ENCODE measurements around the gene EXOC3L1. TPM values are rescaled to one million over a fixed set of nuclear protein-coding genes. Genes with fewer than 3 reads are reported as not detected.

Gene EXOC3L1
- total and polyA plus RNA-seq, 2 of the 13 experiments (the other 11 are each of a cell fraction or from before 2014, with no cell fraction given): 0.12 TPM; not detected in 1

DNA sequence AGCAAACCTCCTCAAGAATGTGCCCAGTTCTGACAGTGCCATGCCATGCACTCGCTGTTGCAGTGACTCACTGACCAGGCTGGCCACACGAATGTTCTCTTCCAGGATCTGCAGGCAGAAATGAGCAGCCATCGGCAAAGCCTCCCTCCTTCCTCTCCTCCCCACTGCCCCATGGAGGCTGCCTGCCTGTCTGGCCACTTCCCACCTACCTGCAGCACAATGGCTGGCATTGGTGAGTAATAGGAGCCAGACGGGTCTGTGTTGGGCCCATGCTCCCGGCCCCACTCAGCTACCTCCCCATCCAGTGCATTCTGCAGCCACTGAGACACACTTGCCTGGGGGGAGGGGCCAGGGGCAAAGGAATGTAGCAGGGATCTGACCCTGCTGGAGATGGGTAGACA is 3.4 kb downstream of the EXOC3L1 start:
- FAIRE-seq (no peak), DNase-seq (ENCODE audit: low spot score) (no peak), ATAC-seq (no peak)
- Histone ChIP-seq H3K27ac (ENCODE audit: extremely low read length, insufficient read depth, low read length) (no peak overlapping the region), H3K4me3 (replicated peaks in 1 of 3; ENCODE audit: insufficient read depth in 1 of 3, low read depth in 2 of 3, low read length in 3 of 3) (no peak overlapping the region), H3K27me3 (ENCODE audit: control insufficient read depth in 1 of 2, insufficient read depth in 2 of 2, low read length in 2 of 2) (peaks cover 7 to 10% of the 10 kb centered on the region in 2 experiments; a peak in 2 of 5 replicates), H3K4me2 (ENCODE audit: low read depth, low read length) (no peak overlapping the region), H3K4me1 (ENCODE audit: insufficient read depth, low read length) (peaks cover 61% of the 10 kb centered on the region), H3K36me3 (replicated peaks in 1 of 2; ENCODE audit: control insufficient read depth in 1 of 2, insufficient read depth in 2 of 2, low read length in 2 of 2) (no peaks in the 10 kb centered on the region), H3K79me2 (ENCODE audit: insufficient read depth, low read length) (no peaks in the 10 kb centered on the region), H3K9ac (ENCODE audit: insufficient read depth, low read depth, low read length) (no peak overlapping the region), H2AFZ (ENCODE audit: low read length) (no peak overlapping the region), H3K9me3 (ENCODE audit: low read length) (no peaks in the 10 kb centered on the region), H4K20me1 (ENCODE audit: insufficient read depth, low read length) (no peaks in the 10 kb centered on the region)
- in situ Hi-C loops (cut with HindIII; ENCODE audit: extremely low pct_ligation_motif_present, low pct_unique_long_range_greater_than_20kb): loop anchor here (5.0 kb wide), 1 partner anchor 209 kb away; no protein-coding TSS in a partner anchor
- intact Hi-C loops (cut with micrococcal nuclease; ENCODE audit: unreplicated experiment): loop anchor here (5.0 kb wide), 1 partner anchor 41 kb away; the partner anchor contains the start of gene TMEM208
- CTCF ChIA-PET (ENCODE audit: low intra/inter-chr PET ratio, low total read pairs): interaction anchor here (1.6 to 2.5 kb wide), 3 partner anchors 12 to 239 kb away, joined by 5 to 12 read pairs (median 6); no protein-coding TSS in a partner anchor
- no TSS peak for BruUV-seq (replicated peaks)
- 3% methylated on average over 4 of the region's 5 CpGs for WGBS (ENCODE audit: low lambda C conversion rate)
- POLR2A ChIA-PET: interaction anchor here (1.0 kb wide), 1 partner anchor 16 kb away, joined by 3 read pairs; the partner anchor contains the start of gene NOL3
- no peak for TF ChIP-seq SMC3 (IDR thresholded peaks at IDR 0.05; ENCODE audit: low read length)
- TF ChIP-seq MTA3 (CRISPR knock-in tag; IDR thresholded peaks at IDR 0.05): no peak
- TF ChIP-seq PCBP2 (optimal IDR thresholded peaks at IDR 0.05; ENCODE audit: low read depth, low read length, poor library complexity, severe bottlenecking): no peak
- TF ChIP-seq ZNF879 (CRISPR knock-in tag; IDR thresholded peaks at IDR 0.05): no peak
- 0 out of 2 replicates have a peak, but pooled peaks have one; percentile 6 for TF ChIP-seq ZC3H13 (CRISPR knock-in tag; IDR thresholded peaks at IDR 0.05)
- no peak for TF ChIP-seq THAP11 (CRISPR knock-in tag; IDR thresholded peaks at IDR 0.05)
- TF ChIP-seq KLF13 (CRISPR knock-in tag; IDR thresholded peaks at IDR 0.05): no peak
- no peak for TF ChIP-seq KDM5A (IDR thresholded peaks at IDR 0.05; ENCODE audit: borderline replicate concordance, low read length)
- TF ChIP-seq ZNF816 (CRISPR knock-in tag; IDR thresholded peaks at IDR 0.05; ENCODE audit: borderline replicate concordance): no peak
- TF ChIP-seq, protein P1, sequence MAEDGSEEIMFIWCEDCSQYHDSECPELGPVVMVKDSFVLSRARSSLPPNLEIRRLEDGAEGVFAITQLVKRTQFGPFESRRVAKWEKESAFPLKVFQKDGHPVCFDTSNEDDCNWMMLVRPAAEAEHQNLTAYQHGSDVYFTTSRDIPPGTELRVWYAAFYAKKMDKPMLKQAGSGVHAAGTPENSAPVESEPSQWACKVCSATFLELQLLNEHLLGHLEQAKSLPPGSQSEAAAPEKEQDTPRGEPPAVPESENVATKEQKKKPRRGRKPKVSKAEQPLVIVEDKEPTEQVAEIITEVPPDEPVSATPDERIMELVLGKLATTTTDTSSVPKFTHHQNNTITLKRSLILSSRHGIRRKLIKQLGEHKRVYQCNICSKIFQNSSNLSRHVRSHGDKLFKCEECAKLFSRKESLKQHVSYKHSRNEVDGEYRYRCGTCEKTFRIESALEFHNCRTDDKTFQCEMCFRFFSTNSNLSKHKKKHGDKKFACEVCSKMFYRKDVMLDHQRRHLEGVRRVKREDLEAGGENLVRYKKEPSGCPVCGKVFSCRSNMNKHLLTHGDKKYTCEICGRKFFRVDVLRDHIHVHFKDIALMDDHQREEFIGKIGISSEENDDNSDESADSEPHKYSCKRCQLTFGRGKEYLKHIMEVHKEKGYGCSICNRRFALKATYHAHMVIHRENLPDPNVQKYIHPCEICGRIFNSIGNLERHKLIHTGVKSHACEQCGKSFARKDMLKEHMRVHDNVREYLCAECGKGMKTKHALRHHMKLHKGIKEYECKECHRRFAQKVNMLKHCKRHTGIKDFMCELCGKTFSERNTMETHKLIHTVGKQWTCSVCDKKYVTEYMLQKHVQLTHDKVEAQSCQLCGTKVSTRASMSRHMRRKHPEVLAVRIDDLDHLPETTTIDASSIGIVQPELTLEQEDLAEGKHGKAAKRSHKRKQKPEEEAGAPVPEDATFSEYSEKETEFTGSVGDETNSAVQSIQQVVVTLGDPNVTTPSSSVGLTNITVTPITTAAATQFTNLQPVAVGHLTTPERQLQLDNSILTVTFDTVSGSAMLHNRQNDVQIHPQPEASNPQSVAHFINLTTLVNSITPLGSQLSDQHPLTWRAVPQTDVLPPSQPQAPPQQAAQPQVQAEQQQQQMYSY (CRISPR knock-in tag; IDR thresholded peaks at IDR 0.05): no peak
- TF ChIP-seq DDIT3 (CRISPR knock-in tag; IDR thresholded peaks at IDR 0.05): no peak
- TF ChIP-seq ELF1 (CRISPR knock-in tag; IDR thresholded peaks at IDR 0.05): no peak
- no peak for TF ChIP-seq ZFP41 (CRISPR knock-in tag; IDR thresholded peaks at IDR 0.05; ENCODE audit: borderline replicate concordance)
- TF ChIP-seq NFIB (CRISPR knock-in tag; IDR thresholded peaks at IDR 0.05; ENCODE audit: borderline replicate concordance): peak; percentile 88; the same call in 1 of the 2 replicates
- no peak for TF ChIP-seq ATF5 (CRISPR knock-in tag; IDR thresholded peaks at IDR 0.05; ENCODE audit: low read depth)
- no peak for TF ChIP-seq GLI4 (CRISPR knock-in tag; IDR thresholded peaks at IDR 0.05; ENCODE audit: borderline replicate concordance)
- TF ChIP-seq ZFY (CRISPR knock-in tag; IDR thresholded peaks at IDR 0.05): no peak
- no peak for TF ChIP-seq CSRNP2 (CRISPR knock-in tag; conservative IDR thresholded peaks at IDR 0.05; ENCODE audit: low read depth)

Measured in HepG2 (cell line).